Spleen (tissue), 11 donors: ENCODE data around the gene CD14. TPM values are rescaled to one million over a fixed set of nuclear protein-coding genes. Genes with fewer than 3 reads are reported as not detected.
"Not testable (repeated sequence)": the region's sequence is repeated elsewhere in the genome, so short reads cannot be mapped to it uniquely, and the experiment has no call there.

Experiments used
- DNase-seq: peaks from one replicate; pipeline ENCODE4 v3.0.0-alpha.2; 2020
- H3K27ac ChIP-seq, 8 donors: fragments of 200-600 bp; sonication (generic) in 7 of 8; 1 replicate in 4 of 8; 2 replicates in 4 of 8; pipeline versions ENCODE4 v1.5.0 to v1.8.0; 2016 to 2021; ENCODE audit warnings: inconsistent platforms in 4 of 8, mild to moderate bottlenecking in 4 of 8, moderate library complexity in 1 of 8
- H3K27me3 ChIP-seq, 7 donors: fragments of 200-600 bp; sonication (generic) in 6 of 7; replicated peaks in 1 of 7; 1 replicate in 4 of 7; 2 replicates in 3 of 7; pipeline versions ENCODE4 v1.5.0 to v1.8.0; 2016 to 2021; ENCODE audit warnings: inconsistent platforms in 3 of 7, mild to moderate bottlenecking in 1 of 7
- H3K36me3 ChIP-seq, 6 donors: fragments of 200-600 bp; sonication (generic) in 5 of 6; 1 replicate in 4 of 6; 2 replicates in 2 of 6; pipeline versions ENCODE4 v1.5.0 to v1.8.0; 2016 to 2021; ENCODE audit warnings: inconsistent platforms in 2 of 6
- H3K4me1 ChIP-seq, 6 donors: fragments of 200-600 bp; sonication (generic) in 5 of 6; 1 replicate in 3 of 6; 2 replicates in 3 of 6; pipeline versions ENCODE4 v1.5.0 to v1.8.0; 2016 to 2021; ENCODE audit warnings: inconsistent platforms in 3 of 6
- H3K4me3 ChIP-seq, 8 donors: fragments of 200-600 bp; sonication (generic) in 7 of 8; 1 replicate in 4 of 8; 2 replicates in 4 of 8; pipeline versions ENCODE4 v1.5.0 to v1.8.0; 2016 to 2021; ENCODE audit warnings: inconsistent platforms in 4 of 8, mild to moderate bottlenecking in 4 of 8, moderate library complexity in 2 of 8
- H3K9me3 ChIP-seq, 8 donors: fragments of 200-600 bp; sonication (generic) in 7 of 8; 1 replicate in 4 of 8; 2 replicates in 4 of 8; pipeline versions ENCODE4 v1.5.0 to v1.8.0; 2016 to 2021; ENCODE audit warnings: inconsistent platforms in 4 of 8
- CTCF ChIP-seq, 11 experiments: fragments of 200-600 bp in 7 of 11; fragments of 450-650 bp in 4 of 11; sonication (generic) in 4 of 11; IDR thresholded peaks in 8 of 11; conservative IDR thresholded peaks in 3 of 11; 1 replicate in 7 of 11; 2 replicates in 4 of 11; pipeline versions ENCODE4 v1.4.0 to v1.8.0; 2016 to 2021; ENCODE audit warnings: antibody characterized with exemption in 11 of 11, inconsistent platforms in 4 of 11, mild to moderate bottlenecking in 1 of 11
- POLR2A ChIP-seq, 3 donors: fragments of 450-650 bp; IDR thresholded peaks; one replicate each; pipeline ENCODE4 v1.5.1; 2017; ENCODE audit warnings: antibody characterized with exemption in 3 of 3, mild to moderate bottlenecking in 1 of 3
- POLR2AphosphoS5 ChIP-seq, 3 donors: sonication (generic); formaldehyde crosslinking; IDR thresholded peaks; one replicate each; pipeline ENCODE4 v1.5.1; 2017; ENCODE audit warnings: antibody characterized with exemption in 3 of 3
- WGBS, 5 donors: extraction: QIAGEN DNeasy Blood & Tissue Kit in 3 of 5; methylation state at CpG; one replicate each; pipeline versions ENCODE4 v1.1.5 to v1.1.7; 2013 to 2018; 5-methylcytosine and 5-hydroxymethylcytosine counted together
- intact Hi-C: fragments of 100-400 bp; cut with DNase I; formaldehyde crosslinking; loops from one replicate; pipeline ENCODE4 v1.15.0; 2023; ENCODE audit warnings: low total_unique reads
- polyA plus RNA-seq, 3 donors: library from polyadenylated mRNA; stranded (reverse); fragments of 200-250 nt; gene quantifications; one replicate each; pipeline ENCODE4 v1.2.1, GENCODE V29; 2013
- total RNA-seq, 7 donors: library from RNA; depleted of rRNA in 3 of 7; stranded (reverse); fragments of >200 nt in 3 of 7; fragmentation: NEBNext Ultra II Directional in 4 of 7; extraction: Animal tissue kit (Norgen Biotek cat#: 25700) in 4 of 7; gene quantifications; one replicate each; pipeline versions ENCODE4 v1.1.0 to v1.2.1, GENCODE V29; 2016 to 2021
- donor health status: healthy with polysubstance abuse.
- donor health status: DM: no; HTN: no; CAD: no; lungs with moderate emphysema.
- donor health status: DM: no; HTN: no; CAD: no.
- donor health status: Bipolar disorder and iron deficiency.
- donor health status: healthy.
- donor health status: DM: no; HTN: no; CAD: no.
- donor health status: DM: yes; HTN: yes; CAD: no.

Gene CD14
- total and polyA plus RNA-seq, 10 donors: 40.2 to 209 (median 87.9) TPM

GRCh38 chr5:140630292-140631035, 2.5 kb downstream of the CD14 start:
- Histone ChIP-seq H3K9me3 (peaks cover 0 to 14% (median 7%) of the 10 kb centered on the region in 8 donors), H3K36me3 (no peaks in the 10 kb centered on the region), H3K4me1 (peaks cover 0 to 56% (median 32%) of the 10 kb centered on the region in 6 donors), H3K4me3 (peak overlapping the region in 4 of 8 donors; percentile 51 to 78 (median 62)), H3K27me3 (peaks cover 0 to 9% (median 0%) of the 10 kb centered on the region in 7 donors), H3K27ac (peak overlapping the region in 7 of 8 donors; percentile 23 to 93 (median 79))
- TF ChIP-seq POLR2A (IDR thresholded peaks at IDR 0.05) (no peak), CTCF (IDR thresholded peaks at IDR 0.05 in 8 of 11, conservative IDR thresholded peaks at IDR 0.05 in 3 of 11) (no peak), POLR2AphosphoS5 (IDR thresholded peaks at IDR 0.05) (no peak)
- intact Hi-C loops: no loop called here
- WGBS, 5 donors: 60 to 84% (median 63%) methylated on average over 2 of the region's 2 CpGs
- DNase-seq: no peak

GRCh38 chr5:140628711-140629110, 4.3 kb downstream of the CD14 start:
- no peaks in the 10 kb centered on the region for H3K36me3 ChIP-seq
- no peak for DNase-seq
- no peak overlapping the region for H3K27ac ChIP-seq
- peaks cover 0 to 14% (median 7%) of the 10 kb centered on the region in 8 donors for H3K9me3 ChIP-seq
- intact Hi-C loops: loop anchor here (5.0 kb wide), 1 partner anchor 41 kb away; no protein-coding TSS in a partner anchor
- H3K27me3 ChIP-seq: peaks cover 0 to 9% (median 0%) of the 10 kb centered on the region in 7 donors
- 25 to 87% (median 66%) methylated on average over 1 of the region's 1 CpG for WGBS, 5 donors
- H3K4me3 ChIP-seq: no peak overlapping the region
- H3K4me1 ChIP-seq: peaks cover 0 to 40% (median 19%) of the 10 kb centered on the region in 6 donors
- no peak for TF ChIP-seq POLR2AphosphoS5 (IDR thresholded peaks at IDR 0.05)
- no peak for TF ChIP-seq CTCF (IDR thresholded peaks at IDR 0.05 in 8 of 11, conservative IDR thresholded peaks at IDR 0.05 in 3 of 11)
- no peak for TF ChIP-seq POLR2A (IDR thresholded peaks at IDR 0.05)

GRCh38 chr5:140627972-140628371, 5.0 kb downstream of the CD14 start:
- WGBS, 5 donors: 81 to 95% (median 90%) methylated on average over 6 of the region's 6 CpGs
- Histone ChIP-seq H3K4me3 (no peak overlapping the region), H3K4me1 (peaks cover 0 to 35% (median 13%) of the 10 kb centered on the region in 6 donors), H3K27me3 (peaks cover 0 to 9% (median 0%) of the 10 kb centered on the region in 7 donors), H3K9me3 (peaks cover 0 to 14% (median 7%) of the 10 kb centered on the region in 8 donors), H3K36me3 (no peaks in the 10 kb centered on the region), H3K27ac (no peak overlapping the region)
- no peak for TF ChIP-seq POLR2A (IDR thresholded peaks at IDR 0.05)
- TF ChIP-seq POLR2AphosphoS5 (IDR thresholded peaks at IDR 0.05): no peak
- no peak for TF ChIP-seq CTCF (IDR thresholded peaks at IDR 0.05 in 8 of 11, conservative IDR thresholded peaks at IDR 0.05 in 3 of 11)
- DNase-seq: no peak
- intact Hi-C loops: loop anchor here (5.0 kb wide), 1 partner anchor 41 kb away; no protein-coding TSS in a partner anchor

- not testable (repeated sequence) for H3K36me3 ChIP-seq, DNase-seq, H3K27ac ChIP-seq, H3K27me3 ChIP-seq, H3K4me3 ChIP-seq
- 90 to 95% (median 91%) methylated on average over 10 of the region's 10 CpGs for WGBS, 5 donors
- Histone ChIP-seq H3K4me1 (peaks cover 0 to 19% (median 0%) of the 10 kb centered on the region in 6 donors), H3K9me3 (peaks cover 0 to 14% (median 7%) of the 10 kb centered on the region in 8 donors)
- intact Hi-C loops: loop anchor here (5.0 kb wide), 1 partner anchor 38 kb away; no protein-coding TSS in a partner anchor
Measured at GRCh38 chr5:140624886-140625285, 8.1 kb downstream of the CD14 start.

- H3K27me3 ChIP-seq, H3K36me3 ChIP-seq, H3K27ac ChIP-seq, intact Hi-C loops, H3K4me3 ChIP-seq, H3K9me3 ChIP-seq, DNase-seq: not testable (repeated sequence)
- peaks cover 0 to 19% (median 0%) of the 10 kb centered on the region in 6 donors for H3K4me1 ChIP-seq
Measured at GRCh38 chr5:140623061-140623460, 9.9 kb downstream of the CD14 start.
